BE2C (cell line): ENCODE data around the gene TMOD3.

ENCODE experiments used
- DNase-seq: peaks from one replicate; pipeline ENCODE4 v3.0.0-alpha.2; 2020
- H3K27me3 ChIP-seq: fragments of 250-450 bp; sonication (Bioruptor Pico); 2 replicates; pipeline ENCODE4 v1.5.1; 2020; ENCODE audit warnings: mild to moderate bottlenecking
- H3K36me3 ChIP-seq: fragments of 250-450 bp; sonication (Bioruptor Pico); 2 replicates; pipeline ENCODE4 v1.5.1; 2020; ENCODE audit warnings: mild to moderate bottlenecking
- H3K4me1 ChIP-seq: fragments of 250-450 bp; sonication (Bioruptor Pico); 2 replicates; pipeline ENCODE4 v1.5.1; 2020
- H3K4me3 ChIP-seq: 2 replicates; pipeline ENCODE4 v1.5.1; 2011; ENCODE audit warnings: low read depth, low read length
- H3K9me3 ChIP-seq: fragments of 250-450 bp; sonication (Bioruptor Pico); 2 replicates; pipeline ENCODE4 v1.5.1; 2020
- TF ChIP-seq, protein P1 (sequence below): IDR thresholded peaks from 2 replicates; pipeline ENCODE4 v1.5.1; 2012; ENCODE audit warnings: mild to moderate bottlenecking, low read depth, low read length

The TMOD3 gene

DNA sequence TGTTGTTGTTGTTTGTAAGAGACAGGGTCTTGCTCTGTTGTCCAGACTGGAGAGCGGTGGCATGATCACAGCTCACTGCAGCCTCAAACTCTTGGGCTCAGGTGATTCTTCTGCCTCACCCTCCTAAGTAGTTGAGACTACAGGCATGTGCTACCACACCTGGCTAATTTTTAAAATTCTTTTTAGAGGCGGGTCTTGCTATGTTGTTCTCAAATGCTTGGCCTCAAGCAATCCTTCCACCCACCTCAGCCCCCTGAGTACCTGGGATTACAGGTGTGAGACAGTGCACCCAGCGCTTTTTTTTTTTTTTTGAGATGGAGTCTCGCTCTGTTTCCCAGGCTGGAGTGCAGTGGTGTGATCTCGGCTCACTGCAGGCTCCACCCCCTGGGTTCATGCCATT is 46.7 kb downstream of the TMOD3 start:
- Histone ChIP-seq H3K4me1 (no peaks in the 10 kb centered on the region; the same call in none of the 2 replicates), H3K9me3 (no peaks in the 10 kb centered on the region), H3K27me3 (no peaks in the 10 kb centered on the region), H3K36me3 (peaks cover 8% of the 10 kb centered on the region), H3K4me3 (no peak overlapping the region)
- no peak for DNase-seq
- TF ChIP-seq, protein P1, sequence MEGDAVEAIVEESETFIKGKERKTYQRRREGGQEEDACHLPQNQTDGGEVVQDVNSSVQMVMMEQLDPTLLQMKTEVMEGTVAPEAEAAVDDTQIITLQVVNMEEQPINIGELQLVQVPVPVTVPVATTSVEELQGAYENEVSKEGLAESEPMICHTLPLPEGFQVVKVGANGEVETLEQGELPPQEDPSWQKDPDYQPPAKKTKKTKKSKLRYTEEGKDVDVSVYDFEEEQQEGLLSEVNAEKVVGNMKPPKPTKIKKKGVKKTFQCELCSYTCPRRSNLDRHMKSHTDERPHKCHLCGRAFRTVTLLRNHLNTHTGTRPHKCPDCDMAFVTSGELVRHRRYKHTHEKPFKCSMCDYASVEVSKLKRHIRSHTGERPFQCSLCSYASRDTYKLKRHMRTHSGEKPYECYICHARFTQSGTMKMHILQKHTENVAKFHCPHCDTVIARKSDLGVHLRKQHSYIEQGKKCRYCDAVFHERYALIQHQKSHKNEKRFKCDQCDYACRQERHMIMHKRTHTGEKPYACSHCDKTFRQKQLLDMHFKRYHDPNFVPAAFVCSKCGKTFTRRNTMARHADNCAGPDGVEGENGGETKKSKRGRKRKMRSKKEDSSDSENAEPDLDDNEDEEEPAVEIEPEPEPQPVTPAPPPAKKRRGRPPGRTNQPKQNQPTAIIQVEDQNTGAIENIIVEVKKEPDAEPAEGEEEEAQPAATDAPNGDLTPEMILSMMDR = no peak

DNA sequence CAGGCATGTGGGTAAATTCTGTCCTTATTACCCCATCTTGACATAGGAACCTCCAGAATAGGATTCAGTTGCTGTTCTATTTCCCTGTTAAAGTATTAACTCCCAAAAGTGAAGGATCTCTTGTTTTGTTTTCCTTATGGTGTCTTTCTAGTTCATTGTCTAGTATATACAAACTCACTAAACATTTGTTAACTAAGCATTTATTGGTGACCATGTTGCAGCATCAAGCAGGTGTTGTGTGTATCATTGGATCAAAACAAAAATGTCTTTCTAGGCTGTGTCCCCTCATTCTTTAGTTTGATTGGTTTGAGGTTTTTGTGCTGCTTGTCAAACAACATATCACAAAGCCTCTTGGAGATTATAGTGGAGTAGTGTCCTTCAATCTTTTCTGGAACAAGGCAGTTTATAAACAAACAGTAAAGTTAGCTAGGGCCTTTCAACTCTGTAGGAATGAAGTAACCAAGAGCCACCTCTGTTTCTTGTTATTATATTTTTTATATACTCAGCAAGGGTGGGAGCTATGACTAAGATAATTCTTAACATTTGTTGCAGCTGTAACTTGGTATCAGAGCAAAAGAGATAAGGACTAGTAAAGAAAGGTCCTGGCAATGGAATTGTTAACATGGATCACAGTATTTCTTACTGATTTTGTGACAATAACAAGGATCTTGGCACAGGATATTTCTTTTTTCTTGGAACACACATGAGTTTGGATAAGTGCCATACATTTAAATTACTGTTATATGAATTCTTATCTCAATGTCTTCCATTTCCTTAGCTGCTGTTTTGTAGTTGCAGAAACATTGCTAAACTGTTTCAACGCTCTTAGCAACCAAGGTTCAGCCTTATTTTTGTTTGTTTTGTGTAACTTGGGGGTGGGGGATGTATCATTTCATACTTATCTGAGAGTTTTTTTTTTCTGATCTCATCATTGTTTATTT is 49.3 kb downstream of the TMOD3 start:
- no peak for DNase-seq

DNA sequence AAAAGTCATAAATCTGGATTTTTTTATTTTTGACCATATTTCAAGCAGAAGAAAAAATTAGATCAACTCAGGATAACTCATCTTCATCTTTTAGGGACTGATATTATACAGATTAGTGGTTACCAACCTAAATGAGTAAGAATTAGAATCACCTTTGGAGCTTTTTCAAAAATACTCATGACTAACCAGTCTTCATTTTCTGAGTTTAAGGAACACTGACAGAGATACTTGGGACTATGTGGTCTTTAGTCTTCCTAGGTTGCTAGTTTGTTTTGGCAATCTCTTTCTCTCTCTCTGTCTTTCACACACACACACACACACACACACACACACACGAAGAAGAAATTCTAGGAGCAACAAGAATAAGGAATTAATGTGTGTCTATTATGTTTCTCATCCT is 50.1 kb downstream of the TMOD3 start:
- TF ChIP-seq, protein P1 = no peak
- Histone ChIP-seq H3K36me3 (no peaks in the 10 kb centered on the region), H3K27me3 (no peaks in the 10 kb centered on the region), H3K4me3 (no peak overlapping the region), H3K4me1 (no peaks in the 10 kb centered on the region; the same call in none of the 2 replicates), H3K9me3 (no peaks in the 10 kb centered on the region)
- DNase-seq = no peak

More for the DNA sequence above, 49.3 kb downstream of the TMOD3 start:
- Histone ChIP-seq H3K27me3 (no peaks in the 10 kb centered on the region), H3K4me1 (no peaks in the 10 kb centered on the region; the same call in none of the 2 replicates), H3K4me3 (no peak overlapping the region), H3K36me3 (no peaks in the 10 kb centered on the region), H3K9me3 (no peaks in the 10 kb centered on the region)
- TF ChIP-seq, protein P1 = no peak

DNA sequence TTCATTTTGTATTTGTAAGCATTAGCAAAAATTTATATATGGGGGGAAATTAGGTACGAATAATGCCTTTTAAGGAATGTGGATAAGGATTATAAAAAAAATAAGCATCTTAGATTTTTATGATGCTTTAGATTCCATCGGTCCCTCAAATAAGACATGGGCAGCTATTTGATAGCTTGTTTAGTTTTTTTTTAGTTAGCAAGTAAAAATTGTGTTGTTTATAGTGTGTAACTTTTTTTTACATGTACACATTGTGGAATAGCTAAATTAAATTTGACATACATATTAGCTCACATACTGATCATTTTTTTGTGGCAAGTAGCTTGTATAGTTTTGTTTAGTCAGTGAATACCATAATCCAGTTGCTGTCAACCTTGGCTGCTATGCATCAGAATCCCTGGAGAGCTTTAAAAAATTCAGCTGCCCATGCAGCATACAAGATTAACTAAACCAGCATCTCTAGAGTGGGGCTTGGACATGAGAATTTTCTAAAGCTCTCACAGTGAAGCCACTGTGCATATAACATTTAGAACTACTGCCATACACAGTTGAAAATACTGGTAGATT is 53.9 kb downstream of the TMOD3 start:
- Histone ChIP-seq H3K4me1 (peaks cover 3% of the 10 kb centered on the region; the same call in 1 of the 2 replicates), H3K4me3 (no peak overlapping the region), H3K36me3 (no peaks in the 10 kb centered on the region), H3K9me3 (no peaks in the 10 kb centered on the region), H3K27me3 (no peaks in the 10 kb centered on the region)
- DNase-seq = no peak
- TF ChIP-seq, protein P1 = no peak

DNA sequence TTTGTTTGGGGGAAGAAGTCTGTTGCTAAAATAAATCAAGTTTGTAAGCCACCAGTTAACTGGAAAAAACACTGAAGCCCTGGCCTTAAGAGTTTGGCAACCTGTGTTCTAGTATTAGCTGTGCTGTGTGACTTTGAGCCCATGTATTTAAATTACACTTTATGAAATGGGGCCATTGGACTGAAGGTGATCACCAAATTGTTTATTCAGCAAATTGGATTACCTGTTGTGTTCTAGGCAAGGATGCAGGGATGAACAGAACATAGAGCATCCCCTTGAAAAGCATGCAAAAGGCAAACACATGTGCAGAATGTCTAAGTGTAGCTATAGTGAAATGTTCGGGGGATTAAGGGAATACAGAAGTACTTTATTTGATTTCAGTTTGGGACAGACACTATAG is 54.6 kb downstream of the TMOD3 start:
- Histone ChIP-seq H3K4me1 (0 out of 2 replicates have a peak, but pooled peaks cover 3% of the 10 kb centered on the region), H3K9me3 (no peaks in the 10 kb centered on the region), H3K4me3 (no peak overlapping the region), H3K36me3 (no peaks in the 10 kb centered on the region), H3K27me3 (no peaks in the 10 kb centered on the region)
- TF ChIP-seq, protein P1 = no peak
- DNase-seq = no peak
